ENCODE results near the gene DPP6. TPM values are rescaled to one million over a fixed set of nuclear protein-coding genes. Genes with fewer than 3 reads are reported as not detected.
"Not testable (repeated sequence)": the region's sequence is repeated elsewhere in the genome, so short reads cannot be mapped to it uniquely, and the experiment has no call there.

Gene DPP6
- total RNA-seq, 1 experiment from 2014 or later: 7.9 TPM

- in situ Hi-C loops (cut with HindIII; ENCODE audit: low sequenced_read_pairs): no loop called here
- no peak for DNase-seq (ENCODE audit: low spot score)
These were observed 877.0 kb downstream of the DPP6 start for GRCh38 chr7:154929006-154929726.

GRCh38 chr7:154931906-154932305 is 879.7 kb downstream of the DPP6 start:
- in situ Hi-C loops (cut with HindIII; ENCODE audit: low sequenced_read_pairs): no loop called here
- DNase-seq (ENCODE audit: low spot score): no peak

GRCh38 chr7:154934353-154934952 is 882.3 kb downstream of the DPP6 start:
- in situ Hi-C loops (cut with HindIII; ENCODE audit: low sequenced_read_pairs): not testable (repeated sequence)

GRCh38 chr7:154937837-154938236 is 885.6 kb downstream of the DPP6 start:
- in situ Hi-C loops (cut with HindIII; ENCODE audit: low sequenced_read_pairs): no loop called here
- DNase-seq (ENCODE audit: low spot score): no peak

More at GRCh38 chr7:154934353-154934952, 882.3 kb downstream of the DPP6 start:
- not testable (repeated sequence) for DNase-seq (ENCODE audit: low spot score)

- DNase-seq (ENCODE audit: low spot score): no peak
- in situ Hi-C loops (cut with HindIII; ENCODE audit: low sequenced_read_pairs): no loop called here
These were observed 890.5 kb downstream of the DPP6 start for GRCh38 chr7:154942691-154943090.
